HG02938 (cell line): ENCODE results near the gene CAMTA1.

Experiments
- ATAC-seq: cut with Tn5 transposase; IDR thresholded peaks from one replicate; pipeline ENCODE4 v1.9.1; 2021; ENCODE audit warnings: mild to moderate bottlenecking, moderate library complexity; ENCODE audit not compliant: unreplicated experiment

The CAMTA1 gene

DNA sequence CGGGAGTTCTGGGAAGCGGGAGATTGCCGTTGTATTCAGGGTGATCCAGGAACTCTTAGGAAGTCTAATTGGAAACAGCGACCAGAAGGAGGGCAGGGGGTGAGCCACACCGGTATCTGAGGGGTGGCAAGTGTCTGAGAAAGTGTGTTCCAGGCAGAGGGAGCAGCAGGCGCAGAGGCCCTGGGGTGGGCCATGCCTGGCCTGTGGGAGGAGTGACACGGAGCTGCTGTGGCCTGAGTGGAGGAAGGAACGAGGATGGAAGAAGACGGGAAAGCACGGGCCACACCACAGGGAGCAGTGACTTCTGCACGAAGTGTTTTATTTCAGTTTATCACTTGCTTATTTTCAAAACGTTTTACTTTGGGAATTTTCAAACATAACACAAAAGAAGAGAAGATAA lies 1010.2 kb downstream of the CAMTA1 start:
- ATAC-seq: no peak

- ATAC-seq: no peak
These were observed 1020.2 kb downstream of the CAMTA1 start for GRCh38 chr1:7805460-7805859.

DNA sequence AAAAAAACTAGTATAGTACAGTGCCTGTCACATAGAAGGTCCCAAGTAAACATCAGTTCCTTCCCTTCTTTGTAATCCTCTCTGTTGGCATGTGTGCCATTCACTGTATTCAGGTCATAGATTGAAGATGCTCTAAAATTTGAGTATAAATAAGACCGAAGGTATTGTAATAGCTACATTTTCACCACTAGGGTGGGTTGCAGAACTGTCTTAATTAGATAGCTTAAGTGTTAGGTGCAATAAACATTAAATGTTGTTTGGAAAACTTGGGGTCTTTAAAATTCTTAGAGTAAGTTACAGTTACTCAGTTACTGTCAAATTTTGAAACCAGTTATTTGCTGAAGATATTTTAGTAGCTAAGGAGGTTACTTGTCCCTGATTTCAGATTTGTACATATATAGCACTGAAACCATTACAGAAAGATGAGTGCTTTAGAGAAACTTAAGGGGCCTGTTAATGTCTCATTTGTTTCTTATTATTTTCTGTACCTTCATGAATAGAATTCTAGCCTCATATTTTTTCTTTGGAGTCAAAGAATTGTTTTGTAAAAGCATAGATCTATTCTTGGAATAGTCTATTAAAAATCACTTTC lies 1023.1 kb downstream of the CAMTA1 start:
- ATAC-seq: no peak

DNA sequence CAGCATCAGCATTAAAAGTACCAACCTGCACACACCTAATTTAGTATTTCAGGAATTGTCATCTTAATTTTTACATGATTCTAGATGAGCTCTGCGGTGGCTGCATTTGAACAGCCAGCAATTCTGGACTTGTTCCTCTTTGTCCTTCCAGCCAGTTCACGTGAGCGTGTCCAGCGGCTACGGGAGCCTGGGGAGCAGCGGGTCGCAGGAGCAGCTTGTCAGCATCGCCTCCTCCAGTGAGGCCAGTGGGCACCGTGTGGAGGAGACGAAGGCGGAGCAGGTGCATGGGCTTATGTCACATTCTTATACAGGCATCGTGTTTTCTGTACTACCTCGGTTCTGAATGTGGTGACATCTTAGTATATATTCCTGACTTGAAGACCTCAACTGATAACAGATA lies 1024.5 kb downstream of the CAMTA1 start:
- no peak for ATAC-seq

DNA sequence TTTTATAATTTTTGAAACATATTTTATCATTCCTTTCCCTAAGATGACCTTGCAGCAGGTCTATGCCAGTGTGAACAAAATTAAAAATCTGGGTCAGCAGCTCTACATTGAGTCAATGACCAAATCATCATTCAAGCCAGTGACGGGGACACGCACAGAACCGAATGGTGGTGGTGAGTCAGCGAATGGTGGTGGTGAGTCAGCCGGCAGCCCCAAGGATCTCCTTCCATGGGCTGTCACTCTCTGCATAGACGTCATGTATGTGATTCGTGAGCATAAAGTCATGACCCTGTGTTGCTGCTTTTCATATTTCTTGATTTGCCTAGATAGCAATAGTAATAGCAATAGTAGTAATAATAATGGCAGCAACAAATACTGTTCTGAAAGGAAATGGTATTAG lies 1025.1 kb downstream of the CAMTA1 start:
- no peak for ATAC-seq

- no peak for ATAC-seq
These were observed 1026.2 kb downstream of the CAMTA1 start for GRCh38 chr1:7811476-7811875.

GRCh38 chr1:7813677-7814373 lies 1028.6 kb downstream of the CAMTA1 start:
- ATAC-seq: no peak
